SH-SY5Y (cell line): ENCODE results near the gene PCMTD2.

Experiments
- GATA2 ChIP-seq: IDR thresholded peaks from 2 replicates; pipeline ENCODE4 v1.6.1; 2011; ENCODE audit warnings: mild to moderate bottlenecking, low read depth, low read length
- GATA3 ChIP-seq: IDR thresholded peaks from 2 replicates; pipeline ENCODE4 v1.6.1; 2011; ENCODE audit warnings: low read depth, mild to moderate bottlenecking, low read length, moderate library complexity

GRCh38 chr20:64216910-64217309 lies 38.6 kb upstream of the PCMTD2 start:
- TF ChIP-seq GATA3 = no peak
- TF ChIP-seq GATA2 = no peak
